Nephron (organoid): ENCODE results near the gene CACNA2D3.

ENCODE experiments used
- H3K27ac Mint-ChIP-seq, 3 experiments: 2 replicates each; pipeline ENCODE4 v1.8.0; 2020; ENCODE audit warnings: mixed read lengths in 3 of 3, mild to moderate bottlenecking in 2 of 3, moderate library complexity in 1 of 3
- H3K27me3 Mint-ChIP-seq: 2 replicates; pipeline ENCODE4 v1.8.0; 2021; ENCODE audit warnings: low read depth, mild to moderate bottlenecking, moderate library complexity, mixed read lengths
- H3K36me3 Mint-ChIP-seq: 2 replicates; pipeline ENCODE4 v1.8.0; 2020; ENCODE audit warnings: low read depth, mixed read lengths
- H3K4me1 Mint-ChIP-seq: 2 replicates; pipeline ENCODE4 v1.8.0; 2020; ENCODE audit warnings: mixed read lengths
- H3K4me3 Mint-ChIP-seq, 3 experiments: 2 replicates each; pipeline ENCODE4 v1.8.0; 2020; ENCODE audit warnings: mild to moderate bottlenecking in 3 of 3, mixed read lengths in 3 of 3, moderate library complexity in 2 of 3
- H3K9me3 Mint-ChIP-seq: 2 replicates; pipeline ENCODE4 v1.8.0; 2020; ENCODE audit warnings: mixed read lengths
- CTCF ChIP-seq, 3 experiments: fragments of 200-600 bp; sonication (generic); IDR thresholded peaks; one replicate each; pipeline ENCODE4 v1.5.0; 2021; ENCODE audit warnings: antibody characterized with exemption in 3 of 3; ENCODE audit not compliant: unreplicated experiment in 3 of 3

The CACNA2D3 gene

GRCh38 chr3:54861248-54862067, 739.1 kb downstream of the CACNA2D3 start:
- Mint-ChIP-seq H3K4me1 (peaks cover 23% of the 10 kb centered on the region), H3K27ac (no peak overlapping the region), H3K27me3 (peaks cover 34% of the 10 kb centered on the region), H3K9me3 (no peaks in the 10 kb centered on the region), H3K36me3 (no peaks in the 10 kb centered on the region), H3K4me3 (no peak overlapping the region)
- TF ChIP-seq CTCF (IDR thresholded peaks at IDR 0.05; ENCODE audit: unreplicated experiment in 3 of 3): no peak

- no peak overlapping the region for H3K4me3 Mint-ChIP-seq
- TF ChIP-seq CTCF (IDR thresholded peaks at IDR 0.05; ENCODE audit: unreplicated experiment in 3 of 3): no peak
Measured at GRCh38 chr3:54862526-54862925, 740.2 kb downstream of the CACNA2D3 start.

GRCh38 chr3:54863366-54863765, 741.0 kb downstream of the CACNA2D3 start:
- Mint-ChIP-seq H3K4me3 (no peak overlapping the region), H3K27ac (no peak overlapping the region), H3K36me3 (no peaks in the 10 kb centered on the region), H3K4me1 (peaks cover 11% of the 10 kb centered on the region), H3K9me3 (no peaks in the 10 kb centered on the region), H3K27me3 (peaks cover 38% of the 10 kb centered on the region)
- TF ChIP-seq CTCF (IDR thresholded peaks at IDR 0.05; ENCODE audit: unreplicated experiment in 3 of 3): no peak

More at GRCh38 chr3:54862526-54862925, 740.2 kb downstream of the CACNA2D3 start:
- H3K9me3 Mint-ChIP-seq: no peaks in the 10 kb centered on the region
- peaks cover 19% of the 10 kb centered on the region for H3K4me1 Mint-ChIP-seq
- H3K27ac Mint-ChIP-seq: no peak overlapping the region
- no peaks in the 10 kb centered on the region for H3K36me3 Mint-ChIP-seq
- H3K27me3 Mint-ChIP-seq: peaks cover 41% of the 10 kb centered on the region

- no peak for TF ChIP-seq CTCF (IDR thresholded peaks at IDR 0.05; ENCODE audit: unreplicated experiment in 3 of 3)
- no peaks in the 10 kb centered on the region for H3K36me3 Mint-ChIP-seq
- H3K4me3 Mint-ChIP-seq: no peak overlapping the region
- H3K27ac Mint-ChIP-seq: no peak overlapping the region
- no peaks in the 10 kb centered on the region for H3K9me3 Mint-ChIP-seq
- H3K4me1 Mint-ChIP-seq: peaks cover 7% of the 10 kb centered on the region
- H3K27me3 Mint-ChIP-seq: peaks cover 34% of the 10 kb centered on the region
Measured at GRCh38 chr3:54863786-54864185, 741.4 kb downstream of the CACNA2D3 start.

GRCh38 chr3:54865316-54865715, 743.0 kb downstream of the CACNA2D3 start:
- Mint-ChIP-seq H3K4me1 (peaks cover 7% of the 10 kb centered on the region), H3K27ac (no peak overlapping the region), H3K36me3 (no peaks in the 10 kb centered on the region), H3K4me3 (no peak overlapping the region), H3K9me3 (no peaks in the 10 kb centered on the region), H3K27me3 (peaks cover 36% of the 10 kb centered on the region)
- no peak for TF ChIP-seq CTCF (IDR thresholded peaks at IDR 0.05; ENCODE audit: unreplicated experiment in 3 of 3)

GRCh38 chr3:54866251-54866650, 743.9 kb downstream of the CACNA2D3 start:
- Mint-ChIP-seq H3K4me3 (no peak overlapping the region), H3K9me3 (no peaks in the 10 kb centered on the region), H3K36me3 (no peaks in the 10 kb centered on the region), H3K27ac (no peak overlapping the region), H3K27me3 (peaks cover 41% of the 10 kb centered on the region), H3K4me1 (peaks cover 11% of the 10 kb centered on the region)
- no peak for TF ChIP-seq CTCF (IDR thresholded peaks at IDR 0.05; ENCODE audit: unreplicated experiment in 3 of 3)
